T-helper 17 cell (primary cell): Measurements from ENCODE around the gene RAD23A. TPM values are rescaled to one million over a fixed set of nuclear protein-coding genes. Genes with fewer than 3 reads are reported as not detected.
"Not testable (repeated sequence)": the region's sequence is repeated elsewhere in the genome, so short reads cannot be mapped to it uniquely, and the experiment has no call there.

ENCODE experiments used
- ATAC-seq: fragments of 150-1000 bp; cut with Tn5 transposase; 2 replicates; pipeline ENCODE4 v1.10.0; 2021; ENCODE audit warnings: mild to moderate bottlenecking, moderate library complexity
- DNase-seq, 3 donors: peaks; one replicate each; pipeline versions ENCODE4 v3.0.0 to v3.0.0-alpha.2; 2020 to 2021
- H3K9me3 ChIP-seq: one replicate; pipeline ENCODE4 v1.7.0; 2013; ENCODE audit warnings: low read length, mild to moderate bottlenecking; ENCODE audit not compliant: control insufficient read depth, poor library complexity, severe bottlenecking
- H3K27ac Mint-ChIP-seq: one replicate; pipeline ENCODE4 v1.8.0; 2022; ENCODE audit warnings: mild to moderate bottlenecking, moderate library complexity, mixed read lengths
- H3K27me3 Mint-ChIP-seq: one replicate; pipeline ENCODE4 v1.8.0; 2022; ENCODE audit warnings: mixed read lengths
- H3K36me3 Mint-ChIP-seq: one replicate; pipeline ENCODE4 v1.8.0; 2022; ENCODE audit warnings: low read depth, mixed read lengths
- H3K4me1 Mint-ChIP-seq: one replicate; pipeline ENCODE4 v1.8.0; 2022; ENCODE audit warnings: mild to moderate bottlenecking, mixed read lengths
- H3K4me3 Mint-ChIP-seq: one replicate; pipeline ENCODE4 v1.8.0; 2022; ENCODE audit warnings: mild to moderate bottlenecking, moderate library complexity, mixed read lengths
- total RNA-seq, 4 donors: library from RNA in 2 of 4; stranded (reverse) in 2 of 4; gene quantifications; one replicate each; pipeline ENCODE4 v1.2.3 and lab custom pipeline; 2022 to 2026

RAD23A gene
- 10 to 100 TPM; 74.1 to 82.1 TPM for total RNA-seq
- 60.2 to 96.8 reads per million in 2 donors for total RNA-seq (lab: John Stamatoyannopoulos, UW)

- peaks cover 30% of the 10 kb centered on the region for H3K4me1 Mint-ChIP-seq
- peak; percentile 82 for ATAC-seq
Measured at GRCh38 chr19:12945479-12946091, at the start of gene RAD23A. TSS of gene RAD23A (plus strand) at chr19:12945862. CDS start at chr19:12945949, 87 bp downstream.

GRCh38 chr19:12896460-12896859 lies 49.2 kb upstream of the RAD23A start:
- no peak for DNase-seq
- H3K36me3 Mint-ChIP-seq = peaks cover 4% of the 10 kb centered on the region

More at GRCh38 chr19:12945479-12946091, at the start of gene RAD23A:
- peaks cover 13% of the 10 kb centered on the region for H3K36me3 Mint-ChIP-seq
- DNase-seq = peak; percentile 96 to 99 (median 98)
- H3K27ac Mint-ChIP-seq = peak within 1 kb of the TSS; percentile 98
- H3K4me3 Mint-ChIP-seq = peak within 1 kb of the TSS; percentile 91
- no peaks in the 10 kb centered on the region for H3K27me3 Mint-ChIP-seq
- H3K9me3 ChIP-seq = no peaks in the 10 kb centered on the region

GRCh38 chr19:12899891-12900518 lies 45.7 kb upstream of the RAD23A start:
- ATAC-seq = no peak
- peaks cover under 1% of the 10 kb centered on the region for H3K4me1 Mint-ChIP-seq
- no peak overlapping the region for H3K4me3 Mint-ChIP-seq
- H3K9me3 ChIP-seq = no peaks in the 10 kb centered on the region
- H3K27me3 Mint-ChIP-seq = no peaks in the 10 kb centered on the region
- DNase-seq = no peak
- H3K36me3 Mint-ChIP-seq = peaks cover under 1% of the 10 kb centered on the region
- H3K27ac Mint-ChIP-seq = no peak overlapping the region

More at GRCh38 chr19:12896460-12896859, 49.2 kb upstream of the RAD23A start:
- peaks cover 13% of the 10 kb centered on the region for H3K4me1 Mint-ChIP-seq
- H3K4me3 Mint-ChIP-seq = no peak overlapping the region
- H3K27ac Mint-ChIP-seq = no peak overlapping the region
- no peak for ATAC-seq
- no peaks in the 10 kb centered on the region for H3K27me3 Mint-ChIP-seq
- H3K9me3 ChIP-seq = no peaks in the 10 kb centered on the region

- no peak overlapping the region for H3K4me3 Mint-ChIP-seq
- H3K4me1 Mint-ChIP-seq = peaks cover 7% of the 10 kb centered on the region
- ATAC-seq (no peak), DNase-seq (no peak)
- H3K36me3 Mint-ChIP-seq = no peaks in the 10 kb centered on the region
- no peak overlapping the region for H3K27ac Mint-ChIP-seq
- no peaks in the 10 kb centered on the region for H3K9me3 ChIP-seq
- H3K27me3 Mint-ChIP-seq = no peaks in the 10 kb centered on the region
Measured at GRCh38 chr19:12907166-12907565, 38.5 kb upstream of the RAD23A start.

- no peak overlapping the region for H3K4me3 Mint-ChIP-seq
- H3K36me3 Mint-ChIP-seq = no peaks in the 10 kb centered on the region
- DNase-seq (no peak), ATAC-seq (no peak)
- peaks cover 18% of the 10 kb centered on the region for H3K4me1 Mint-ChIP-seq
- H3K27ac Mint-ChIP-seq = no peak overlapping the region
- no peaks in the 10 kb centered on the region for H3K9me3 ChIP-seq
- no peaks in the 10 kb centered on the region for H3K27me3 Mint-ChIP-seq
Measured at GRCh38 chr19:12912571-12912970, 33.1 kb upstream of the RAD23A start.

- no peak overlapping the region for H3K4me3 Mint-ChIP-seq
- DNase-seq = no peak
Measured at GRCh38 chr19:12913011-12913561, 32.6 kb upstream of the RAD23A start.

GRCh38 chr19:12913851-12914690 lies 31.6 kb upstream of the RAD23A start:
- peak; percentile 91 for ATAC-seq
- DNase-seq = no peak
- no peaks in the 10 kb centered on the region for H3K9me3 ChIP-seq
- Mint-ChIP-seq H3K4me3 (peak overlapping the region; percentile 73), H3K36me3 (no peaks in the 10 kb centered on the region), H3K4me1 (peaks cover 16% of the 10 kb centered on the region), H3K27ac (peak overlapping the region; percentile 90), H3K27me3 (no peaks in the 10 kb centered on the region)

More at GRCh38 chr19:12913011-12913561, 32.6 kb upstream of the RAD23A start:
- Mint-ChIP-seq H3K27me3 (no peaks in the 10 kb centered on the region), H3K4me1 (peaks cover 18% of the 10 kb centered on the region), H3K36me3 (no peaks in the 10 kb centered on the region), H3K27ac (no peak overlapping the region)
- no peak for ATAC-seq
- no peaks in the 10 kb centered on the region for H3K9me3 ChIP-seq

- H3K9me3 ChIP-seq, H3K36me3 Mint-ChIP-seq, H3K27me3 Mint-ChIP-seq, H3K27ac Mint-ChIP-seq, ATAC-seq, DNase-seq: not testable (repeated sequence)
- H3K4me3 Mint-ChIP-seq = peak overlapping the region; percentile 50
- H3K4me1 Mint-ChIP-seq = peaks cover 20% of the 10 kb centered on the region
Measured at GRCh38 chr19:12915860-12916259, 29.8 kb upstream of the RAD23A start.

- no peaks in the 10 kb centered on the region for H3K27me3 Mint-ChIP-seq
Measured at GRCh38 chr19:12918253-12918652, 27.4 kb upstream of the RAD23A start.

GRCh38 chr19:12921047-12921446 lies 24.6 kb upstream of the RAD23A start:
- ATAC-seq = no peak
- no peak for DNase-seq
- H3K27ac Mint-ChIP-seq = peak overlapping the region; percentile 90
- no peaks in the 10 kb centered on the region for H3K27me3 Mint-ChIP-seq
- no peak overlapping the region for H3K4me3 Mint-ChIP-seq
- H3K4me1 Mint-ChIP-seq = peaks cover 14% of the 10 kb centered on the region
- peaks cover 4% of the 10 kb centered on the region for H3K36me3 Mint-ChIP-seq
- no peaks in the 10 kb centered on the region for H3K9me3 ChIP-seq

More at GRCh38 chr19:12918253-12918652, 27.4 kb upstream of the RAD23A start:
- Mint-ChIP-seq H3K36me3 (peaks cover 4% of the 10 kb centered on the region), H3K27ac (peak overlapping the region; percentile 90), H3K4me3 (peak overlapping the region; percentile 84), H3K4me1 (peaks cover 22% of the 10 kb centered on the region)
- no peaks in the 10 kb centered on the region for H3K9me3 ChIP-seq
- ATAC-seq = no peak
- DNase-seq = no peak

GRCh38 chr19:12922959-12923358 lies 22.7 kb upstream of the RAD23A start:
- peaks cover 4% of the 10 kb centered on the region for H3K36me3 Mint-ChIP-seq
- ATAC-seq = no peak
- H3K27me3 Mint-ChIP-seq = no peaks in the 10 kb centered on the region
- peak overlapping the region; percentile 32 for H3K27ac Mint-ChIP-seq
- H3K4me3 Mint-ChIP-seq = no peak overlapping the region
- H3K9me3 ChIP-seq = no peaks in the 10 kb centered on the region
- peaks cover 11% of the 10 kb centered on the region for H3K4me1 Mint-ChIP-seq
- DNase-seq = no peak

GRCh38 chr19:12924621-12925310 lies 20.9 kb upstream of the RAD23A start:
- H3K4me3 Mint-ChIP-seq = no peak overlapping the region
- H3K36me3 Mint-ChIP-seq = peaks cover 8% of the 10 kb centered on the region
- H3K27ac Mint-ChIP-seq = no peak overlapping the region
- H3K4me1 Mint-ChIP-seq = peaks cover 6% of the 10 kb centered on the region
- no peaks in the 10 kb centered on the region for H3K9me3 ChIP-seq
- ATAC-seq (no peak), DNase-seq (no peak)
- H3K27me3 Mint-ChIP-seq = no peaks in the 10 kb centered on the region
